Muscle of back (tissue), 11 donors: Measurements from ENCODE around the gene GLA. TPM values are rescaled to one million over a fixed set of nuclear protein-coding genes. Genes with fewer than 3 reads are reported as not detected.
A peak's percentile ranks its signal among the peaks of the same experiment; 100 is the strongest.

Source experiments
- DNase-seq, 3 donors: peaks; one replicate each; pipeline versions ENCODE4 v3.0.0 to v3.0.0-alpha.2; 2013
- polyA plus RNA-seq, 10 donors: library from polyadenylated mRNA; unstranded; fragments of 120-200 nt; gene quantifications; one replicate each; pipeline ENCODE4 v1.2.1, GENCODE V29; 2013; ENCODE audit not compliant: insufficient read length in 10 of 10

Gene GLA
- polyA plus RNA-seq, 10 donors: 15.2 to 25.6 (median 17.5) TPM

DNA sequence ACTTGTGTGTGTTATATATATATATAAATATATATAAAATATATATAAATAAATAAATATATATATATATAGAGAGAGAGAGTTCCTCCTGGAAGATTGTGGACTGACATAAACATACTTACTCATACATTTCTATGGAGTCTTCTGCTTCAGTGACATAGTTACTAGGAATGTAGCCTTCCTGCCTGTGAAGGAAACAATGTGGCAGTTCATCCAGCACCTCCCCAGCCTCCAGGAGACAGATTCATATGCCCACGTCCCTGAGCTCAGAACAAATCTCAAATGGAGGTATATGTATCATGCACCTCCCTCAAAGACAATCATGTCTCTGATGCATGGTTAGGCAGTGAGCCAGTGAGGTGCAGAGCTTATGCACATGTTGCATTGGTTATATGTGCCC is 47.8 kb downstream of the GLA start:
- no peak for DNase-seq

DNA sequence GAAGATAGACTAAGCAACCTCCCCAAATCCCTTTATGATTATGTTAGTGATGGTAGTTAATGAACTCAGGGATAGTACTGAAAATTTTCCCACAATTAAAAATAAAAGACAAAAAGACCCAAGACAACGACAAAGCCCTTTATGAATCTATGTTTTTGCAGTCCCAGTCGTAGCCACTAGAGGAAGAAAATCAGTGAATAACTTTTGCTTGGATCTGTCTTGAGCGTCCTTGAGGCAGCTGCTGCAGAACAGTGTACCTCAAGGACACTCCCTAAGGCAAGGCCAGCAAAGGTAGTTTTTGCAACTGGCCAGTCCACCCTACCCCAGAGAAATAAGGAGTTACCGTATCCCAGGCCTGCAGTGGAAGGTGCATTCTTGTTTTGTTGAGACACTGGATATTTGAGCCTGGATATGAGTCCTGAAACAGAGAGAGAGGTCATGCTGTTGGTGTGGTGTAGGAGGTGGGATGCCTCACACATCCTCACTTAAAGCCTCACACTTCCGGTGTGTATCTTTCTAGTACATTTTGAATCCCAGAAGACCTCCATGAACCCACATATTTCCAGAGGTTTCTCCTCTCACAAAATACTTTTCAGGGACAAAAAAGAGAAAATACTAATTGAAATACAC is 50.4 kb downstream of the GLA start:
- DNase-seq: no peak

DNA sequence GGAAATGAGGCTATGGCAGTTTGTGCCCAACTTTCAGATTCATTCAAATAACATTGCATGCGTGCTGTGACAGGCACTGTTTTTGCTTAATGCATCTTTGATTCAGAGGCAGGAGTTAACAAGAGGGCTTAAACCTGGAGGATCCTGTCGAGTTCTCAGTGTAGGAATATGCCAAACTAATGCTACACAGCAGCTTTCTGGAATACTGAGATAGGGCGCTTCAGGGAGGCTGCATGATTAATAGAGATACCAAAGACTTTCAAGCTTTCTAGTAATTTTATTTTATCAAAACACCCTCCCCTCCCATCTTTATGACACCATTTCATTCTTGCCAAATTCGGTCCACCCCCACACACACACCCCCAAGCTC is 58.5 kb downstream of the GLA start:
- no peak for DNase-seq

DNA sequence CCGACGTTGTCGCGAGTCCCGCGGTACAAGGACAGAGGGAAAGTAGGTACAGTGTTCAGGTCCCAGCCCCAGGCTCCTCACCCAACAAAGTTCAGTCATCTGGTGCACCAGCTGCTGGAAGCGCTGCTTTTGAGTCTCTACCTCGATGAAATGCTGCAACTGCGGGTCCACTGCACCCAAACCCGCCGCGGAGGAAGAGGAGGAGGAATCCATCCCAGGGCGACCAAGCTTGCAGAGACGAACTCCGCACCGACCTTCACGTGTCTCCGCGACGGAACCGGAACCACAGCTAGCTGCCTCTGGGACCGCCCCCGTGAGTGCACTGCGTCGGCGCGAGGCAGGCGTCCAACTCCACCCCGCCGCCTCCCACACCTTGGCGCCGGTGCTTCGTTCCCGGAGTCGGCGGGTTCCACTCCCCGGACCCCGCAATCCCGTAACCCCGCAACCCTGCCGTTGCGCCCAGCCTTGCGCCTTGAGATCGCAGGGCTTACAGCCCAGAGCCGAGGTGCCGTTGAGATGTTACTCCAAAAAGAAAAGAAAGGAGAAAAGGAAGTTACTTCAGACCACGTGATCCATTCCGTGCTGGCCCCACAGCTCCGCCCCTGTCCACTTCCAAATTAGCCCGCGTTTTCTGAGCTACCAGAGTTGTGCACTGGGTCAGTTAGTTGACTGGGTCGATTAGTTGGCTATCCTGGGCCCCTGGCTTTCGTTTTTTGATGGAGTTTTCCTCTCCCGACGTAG is 59.1 kb downstream of the GLA start, which contains the start of gene TIMM8A:
Gene TIMM8A, minus strand, starts transcription at position 291 of the 741 bp plus-strand sequence. Its CDS starts 78 bp downstream, at position 213.
- peak; percentile 53 to 92 (median 81) for DNase-seq

DNA sequence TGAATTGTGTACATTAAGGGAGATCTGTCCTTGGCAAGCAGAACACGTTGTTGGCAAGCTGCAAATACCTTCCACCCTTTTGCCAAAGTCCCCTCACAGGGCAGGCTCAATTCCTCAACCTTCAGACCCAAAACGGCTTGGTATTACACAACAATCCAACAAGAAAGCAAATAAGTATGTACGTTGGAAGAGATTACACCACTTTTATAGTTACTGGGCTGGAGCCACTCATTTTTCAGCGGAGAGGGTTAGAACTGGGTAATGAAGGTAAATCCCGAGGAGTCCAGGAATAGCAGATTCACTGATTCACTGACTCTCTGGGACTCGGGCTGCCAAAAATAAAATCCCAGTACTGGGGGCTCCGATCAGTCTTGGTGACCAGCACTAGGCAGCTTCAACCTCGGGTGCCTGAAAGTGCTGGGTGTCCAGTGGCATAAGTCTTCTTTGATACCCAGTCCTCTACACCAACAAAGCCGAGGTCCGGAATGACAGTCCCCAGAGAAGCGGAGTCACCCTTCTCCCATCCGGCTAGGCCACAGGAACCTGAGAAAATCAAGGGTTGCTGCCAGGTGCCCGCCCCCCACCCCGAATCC is 59.8 kb downstream of the GLA start:
- DNase-seq: peak in 2 of 3 donors; percentile 2 to 17

Other genes starting within 250 kb of the GLA start
- 1 to 10 TPM in 9 of 10 donors, under 1 TPM in 1; 0.97 to 3.4 (median 1.7) TPM for gene DRP2, start 188.1 kb downstream of the GLA start, polyA plus RNA-seq
- under 1 TPM; 0.12 to 0.46 (median 0.18) TPM for gene TAF7L, start 116.6 kb downstream of the GLA start, polyA plus RNA-seq
- gene TIMM8A, start 59.2 kb downstream of the GLA start, polyA plus RNA-seq: 10 to 100 TPM in 8 of 10 donors, 1 to 10 TPM in 2; 9.6 to 14.7 (median 10.8) TPM
- gene BTK, start 21.7 kb downstream of the GLA start, polyA plus RNA-seq: 1 to 10 TPM; 1.5 to 3.9 (median 2.5) TPM
- 1,000 to 10,000 TPM; 1,054 to 1,994 (median 1,337) TPM for gene RPL36A, start 16.9 kb downstream of the GLA start, polyA plus RNA-seq
- 10 to 100 TPM; 63.4 to 80.1 (median 70.1) TPM for gene HNRNPH2, start 297 bp upstream of the GLA start, polyA plus RNA-seq
- gene ARMCX4, start 77.5 kb upstream of the GLA start, polyA plus RNA-seq: 10 to 100 TPM; 22.7 to 52.8 (median 46.3) TPM
- 10 to 100 TPM; 71.9 to 93.3 (median 84.6) TPM for gene ARMCX1, start 142.6 kb upstream of the GLA start, polyA plus RNA-seq
- 100 to 1,000 TPM in 7 of 10 donors, 10 to 100 TPM in 3; 71.9 to 115 (median 103) TPM for gene ARMCX6, start 210.1 kb upstream of the GLA start, polyA plus RNA-seq
- gene ARMCX3, start 215.2 kb upstream of the GLA start, polyA plus RNA-seq: 100 to 1,000 TPM; 110 to 170 (median 146) TPM